Endometrial microvascular endothelial cells (primary cell): Measurements from ENCODE around the gene INF2. TPM values are rescaled to one million over a fixed set of nuclear protein-coding genes. Genes with fewer than 3 reads are reported as not detected.
"Not testable (repeated sequence)": the region's sequence is repeated elsewhere in the genome, so short reads cannot be mapped to it uniquely, and the experiment has no call there.

Source experiments
- in situ Hi-C: cut with HindIII; loops from 2 replicates; pipeline ENCODE4 v1.10.0; 2017; ENCODE audit warnings: low sequenced_read_pairs, low pct_unique_long_range_greater_than_20kb; ENCODE audit errors: inconsistent ontology term
- total RNA-seq: library from RNA; depleted of rRNA; stranded (reverse); fragments of >200 nt; gene quantifications from one replicate; pipeline ENCODE4 v1.2.3, GENCODE V29; 2015; ENCODE audit errors: inconsistent ontology term

The INF2 gene
- total RNA-seq, 1 donor from 2014 or later, result 79.4 TPM

DNA sequence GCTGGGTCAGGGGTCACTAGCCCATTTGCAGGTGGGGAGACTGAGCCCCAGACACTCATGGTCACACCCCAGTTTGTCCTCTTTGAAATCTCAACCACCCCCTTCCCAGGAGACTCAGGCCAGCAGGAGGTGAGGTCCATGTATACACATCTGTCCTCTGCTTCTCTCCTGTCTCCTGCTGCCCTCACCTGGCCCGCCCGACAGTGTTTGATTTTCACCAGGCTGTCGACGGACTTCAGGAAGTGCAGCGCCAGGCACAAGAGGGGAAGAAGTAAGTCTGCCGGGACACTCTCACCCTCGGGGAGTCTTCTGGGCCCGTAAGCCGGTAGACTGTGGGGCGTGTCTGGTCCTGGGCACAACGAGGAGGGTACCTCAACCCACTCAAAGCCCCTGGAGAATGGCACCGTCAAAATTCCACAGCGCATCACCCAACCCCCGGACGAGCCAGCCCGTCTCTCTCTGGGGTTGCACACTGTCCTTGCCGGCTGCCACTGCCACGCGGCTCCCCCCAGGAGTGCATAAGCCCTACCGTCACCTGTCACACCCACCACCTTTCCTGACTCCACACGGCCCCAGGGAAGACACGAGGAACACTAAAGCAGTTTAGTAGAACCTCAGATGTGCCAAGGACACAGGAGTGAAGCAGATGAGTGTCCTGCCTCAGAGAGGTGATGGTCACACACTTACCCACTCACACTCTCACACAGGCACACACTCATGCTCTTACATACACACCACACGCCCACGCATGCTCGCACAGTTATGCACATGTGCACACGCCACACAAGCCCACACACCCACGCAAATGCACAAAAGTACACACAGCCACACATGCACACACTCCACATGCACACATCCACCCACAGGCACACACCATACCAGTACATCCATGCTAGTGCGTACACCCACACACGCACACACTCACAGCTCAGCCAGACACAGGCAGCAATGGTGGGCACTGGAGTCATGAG lies 50.4 kb downstream of the INF2 start:
- in situ Hi-C loops, result no loop called here

DNA sequence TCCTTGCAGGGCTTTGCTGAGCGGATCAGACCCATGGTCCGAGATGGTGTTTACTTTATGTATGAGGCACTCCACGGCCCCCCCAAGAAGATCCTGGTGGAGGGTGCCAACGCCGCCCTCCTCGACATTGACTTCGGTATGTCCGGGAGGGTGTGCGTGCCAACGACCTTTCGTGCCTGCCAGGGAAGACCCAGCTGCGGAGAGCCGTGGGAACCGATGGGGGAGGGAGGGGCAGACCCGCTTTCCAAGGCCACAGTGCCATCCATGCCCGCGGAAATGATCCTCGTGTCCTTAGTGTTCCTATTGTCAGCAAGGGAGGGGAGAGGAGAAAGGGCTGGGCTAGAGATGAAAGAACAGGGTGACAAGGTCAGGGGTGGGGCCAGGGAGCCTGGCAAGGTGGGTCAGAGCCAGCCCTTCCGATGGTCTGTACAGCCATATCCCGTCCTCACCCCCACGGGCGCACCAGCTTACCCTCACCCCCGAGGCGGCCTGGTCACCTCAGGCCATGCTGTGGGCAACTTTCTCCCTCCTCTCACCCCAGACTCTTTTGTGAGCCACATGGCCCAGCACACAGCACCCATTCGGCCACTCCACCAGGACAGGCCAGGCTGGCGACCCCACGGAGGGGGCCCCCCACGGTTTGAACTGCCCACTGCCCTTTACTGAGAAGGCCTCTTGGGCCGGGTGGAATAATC lies 51.8 kb downstream of the INF2 start:
- in situ Hi-C loops, result no loop called here

DNA sequence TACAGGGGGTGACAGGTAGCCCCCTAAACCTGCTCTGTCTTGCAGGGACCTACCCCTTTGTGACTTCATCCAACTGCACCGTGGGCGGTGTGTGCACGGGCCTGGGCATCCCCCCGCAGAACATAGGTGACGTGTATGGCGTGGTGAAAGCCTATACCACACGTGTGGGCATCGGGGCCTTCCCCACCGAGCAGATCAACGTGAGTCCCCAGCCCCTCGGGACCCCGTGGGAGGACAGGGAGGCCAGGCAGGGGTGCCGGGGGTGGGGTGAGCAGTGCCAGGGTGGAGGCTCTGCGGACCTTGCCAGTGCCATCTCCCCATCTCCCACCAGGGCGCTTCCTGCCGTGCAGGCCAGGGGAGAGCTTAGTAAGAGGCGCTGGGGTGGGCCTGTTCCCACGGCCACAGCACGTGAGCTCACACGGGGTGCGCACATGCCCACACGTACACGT lies 52.4 kb downstream of the INF2 start:
- in situ Hi-C loops, result no loop called here

DNA sequence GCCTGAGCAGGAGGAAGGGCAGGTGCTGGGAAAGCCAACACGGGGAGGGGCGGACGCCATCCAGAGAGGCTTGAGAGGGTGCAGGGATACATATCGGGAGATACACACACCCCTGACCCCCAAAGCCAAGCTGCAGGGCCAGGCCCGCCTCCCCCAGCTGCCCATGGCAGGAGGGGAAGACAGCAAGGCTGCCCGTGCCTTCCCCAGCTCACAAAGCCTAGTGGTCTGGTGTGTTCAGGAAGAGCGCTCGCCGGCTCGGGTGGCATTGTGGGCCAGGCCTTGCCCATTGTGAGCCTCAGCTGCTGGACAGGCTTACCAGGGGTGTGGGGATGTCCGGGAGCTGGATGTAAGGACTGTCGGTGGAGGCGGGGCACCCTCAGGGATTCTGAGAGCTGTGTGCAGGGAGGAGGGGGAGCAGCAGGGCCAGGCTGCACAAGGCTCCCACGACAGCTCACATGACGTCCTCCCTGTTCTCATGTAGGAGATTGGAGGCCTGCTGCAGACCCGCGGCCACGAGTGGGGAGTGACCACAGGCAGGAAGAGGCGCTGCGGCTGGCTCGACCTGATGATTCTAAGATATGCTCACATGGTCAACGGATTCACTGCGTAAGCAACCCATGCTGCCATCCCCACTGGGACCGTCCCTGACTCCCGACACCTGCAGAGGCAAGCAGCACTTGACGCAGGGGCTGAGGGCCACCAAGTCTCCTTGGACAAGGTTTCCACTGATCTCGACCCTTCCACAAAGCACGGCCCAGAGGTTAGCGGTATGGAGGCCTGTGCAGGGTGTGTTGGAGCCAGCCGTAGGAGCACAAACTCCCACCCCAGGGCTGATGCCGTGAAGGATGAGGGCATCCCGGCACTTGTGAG lies 53.4 kb downstream of the INF2 start:
- in situ Hi-C loops, result no loop called here

DNA sequence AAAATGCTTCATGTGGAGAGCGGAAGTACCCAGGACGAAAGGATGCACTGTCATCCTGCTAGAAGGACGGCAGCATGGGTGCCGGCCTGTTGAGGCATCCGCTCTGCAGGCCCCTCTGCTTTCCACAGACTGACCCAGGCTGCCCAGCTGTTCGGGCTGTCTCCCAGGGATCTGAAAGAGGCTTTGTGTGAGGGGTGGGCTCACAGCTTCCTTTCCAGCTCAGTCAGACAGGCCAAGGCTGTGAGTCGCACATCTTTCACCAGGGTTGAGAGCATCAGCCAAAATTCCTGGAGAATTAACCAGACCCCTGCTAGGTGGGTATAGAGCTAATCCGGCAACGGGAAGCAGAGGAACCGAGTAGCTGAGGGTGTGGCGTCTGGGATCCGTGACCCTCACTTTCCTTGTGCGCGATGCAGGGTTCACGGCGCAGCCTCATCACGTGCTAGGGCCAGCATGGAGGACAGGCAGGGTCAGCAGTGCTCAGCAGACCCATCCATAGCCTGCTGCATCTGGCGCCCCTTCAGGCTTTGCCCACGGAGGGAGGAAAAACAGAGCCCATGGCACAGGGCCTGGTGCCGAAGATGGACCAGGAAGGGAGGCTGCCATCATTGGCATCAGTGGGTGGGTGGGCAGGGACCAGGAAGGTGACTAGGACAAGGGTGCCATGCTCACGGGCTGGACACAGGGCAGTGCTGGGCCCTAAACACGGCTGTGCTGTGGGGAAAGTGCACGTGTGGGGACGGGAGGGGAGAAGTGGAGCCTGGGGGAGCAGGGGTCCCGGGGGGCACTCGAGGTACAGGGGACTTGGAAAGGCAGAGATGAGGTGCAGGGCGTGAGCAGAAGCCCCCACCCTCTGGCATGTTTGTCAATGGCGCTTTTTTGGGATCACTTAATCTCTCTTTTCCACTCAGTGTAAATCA lies 54.3 kb downstream of the INF2 start:
- in situ Hi-C loops, result no loop called here

DNA sequence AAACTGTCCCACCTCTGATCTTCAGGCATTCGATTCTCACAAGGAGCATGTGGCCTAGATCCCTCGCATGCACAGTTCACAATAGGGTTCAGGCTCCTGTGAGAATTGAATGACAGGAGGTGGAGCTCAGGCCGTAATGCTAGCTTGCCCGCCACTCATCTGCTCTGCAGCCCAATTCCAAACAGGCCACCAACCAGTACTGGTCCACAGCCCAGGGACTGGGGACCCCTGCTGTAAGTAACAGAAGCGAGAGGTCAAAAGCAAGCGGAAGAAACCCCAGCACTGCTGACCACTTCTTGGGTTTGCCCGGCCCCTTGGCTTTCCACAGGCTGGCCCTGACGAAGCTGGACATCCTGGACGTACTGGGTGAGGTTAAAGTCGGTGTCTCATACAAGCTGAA lies 55.1 kb downstream of the INF2 start:
- in situ Hi-C loops, result no loop called here

DNA sequence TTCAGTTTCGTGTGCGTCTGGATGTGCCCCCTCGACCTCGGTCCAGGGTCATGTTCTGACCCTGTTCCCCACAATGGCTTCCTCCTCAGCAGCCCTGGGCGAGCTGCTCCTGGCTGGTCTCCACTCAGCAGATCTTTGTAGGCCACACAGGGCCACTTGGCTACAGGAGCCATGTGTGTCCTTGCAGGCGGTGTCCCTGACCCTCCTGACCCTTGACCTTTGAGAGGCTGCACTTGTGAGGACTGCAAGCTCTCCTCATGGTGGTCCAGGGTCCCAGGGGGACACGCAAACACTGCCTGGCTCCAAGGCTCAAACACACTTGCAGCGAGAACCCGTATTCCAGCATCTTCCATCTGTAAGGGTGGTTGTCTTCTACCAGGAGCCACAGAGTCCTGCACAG lies 56.0 kb downstream of the INF2 start:
- in situ Hi-C loops, result no loop called here

DNA sequence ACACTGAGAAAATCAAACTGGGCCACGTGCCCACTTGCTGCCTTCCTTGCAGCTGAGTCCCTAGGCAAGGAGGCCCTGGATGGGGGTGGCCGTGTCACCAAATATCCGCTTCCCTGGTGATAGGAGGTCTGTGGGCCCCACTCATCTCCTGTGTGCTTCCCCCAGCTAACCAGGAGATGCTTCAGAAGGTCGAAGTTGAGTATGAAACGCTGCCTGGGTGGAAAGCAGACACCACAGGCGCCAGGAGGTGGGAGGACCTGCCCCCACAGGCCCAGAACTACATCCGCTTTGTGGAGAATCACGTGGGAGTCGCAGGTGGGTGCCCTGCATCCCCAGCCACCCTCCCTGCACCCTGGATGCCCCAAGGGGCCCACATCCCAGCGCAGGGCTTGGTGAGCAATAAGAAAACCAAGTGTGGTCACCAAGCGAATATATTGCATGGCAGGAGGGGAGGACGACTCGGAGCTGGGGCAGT lies 56.7 kb downstream of the INF2 start:
- in situ Hi-C loops, result no loop called here

DNA sequence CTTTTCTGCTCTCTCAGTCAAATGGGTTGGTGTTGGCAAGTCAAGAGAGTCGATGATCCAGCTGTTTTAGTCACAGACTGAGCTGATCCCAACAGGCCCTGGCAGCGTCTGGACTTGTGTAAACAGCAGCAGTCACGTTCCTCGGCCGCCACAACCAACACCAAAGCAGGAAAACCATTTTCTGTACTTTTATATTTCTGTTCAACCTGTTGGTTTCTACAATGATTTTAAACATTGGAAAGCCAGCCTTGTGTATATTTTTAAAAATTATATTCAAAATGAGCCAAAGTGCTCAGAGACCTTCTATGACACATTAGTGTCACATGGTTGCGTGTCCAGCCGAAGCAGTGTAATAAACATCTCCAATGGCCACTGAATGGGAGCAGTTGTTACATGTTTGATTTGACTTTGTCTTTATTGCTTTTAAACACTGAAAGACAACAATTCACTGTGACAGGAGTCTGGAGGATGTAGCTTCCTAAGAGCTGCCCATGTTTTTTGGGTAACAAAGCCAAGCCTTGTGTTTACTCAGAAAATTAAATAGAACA lies 57.6 kb downstream of the INF2 start:
- in situ Hi-C loops, result no loop called here

DNA sequence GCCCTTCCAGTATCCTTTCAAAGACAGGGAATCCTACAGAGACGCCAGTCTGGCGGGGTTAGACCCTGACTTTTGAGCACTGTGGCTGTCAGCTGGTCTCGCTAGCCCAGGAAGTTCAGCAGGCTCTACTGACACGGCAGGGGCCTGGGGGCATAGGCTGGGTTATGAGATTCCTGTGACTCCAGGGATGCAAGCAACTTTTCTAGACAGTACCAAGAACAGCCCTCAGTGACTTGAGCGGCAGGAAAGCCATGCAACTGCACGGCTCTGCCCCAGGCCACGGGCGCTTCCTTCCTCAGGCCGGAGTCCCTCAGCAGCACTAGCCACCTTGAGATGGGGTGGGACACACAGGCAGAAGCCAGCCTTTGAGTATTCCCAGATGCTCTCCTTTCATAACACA lies 58.5 kb downstream of the INF2 start:
- in situ Hi-C loops, result no loop called here

DNA sequence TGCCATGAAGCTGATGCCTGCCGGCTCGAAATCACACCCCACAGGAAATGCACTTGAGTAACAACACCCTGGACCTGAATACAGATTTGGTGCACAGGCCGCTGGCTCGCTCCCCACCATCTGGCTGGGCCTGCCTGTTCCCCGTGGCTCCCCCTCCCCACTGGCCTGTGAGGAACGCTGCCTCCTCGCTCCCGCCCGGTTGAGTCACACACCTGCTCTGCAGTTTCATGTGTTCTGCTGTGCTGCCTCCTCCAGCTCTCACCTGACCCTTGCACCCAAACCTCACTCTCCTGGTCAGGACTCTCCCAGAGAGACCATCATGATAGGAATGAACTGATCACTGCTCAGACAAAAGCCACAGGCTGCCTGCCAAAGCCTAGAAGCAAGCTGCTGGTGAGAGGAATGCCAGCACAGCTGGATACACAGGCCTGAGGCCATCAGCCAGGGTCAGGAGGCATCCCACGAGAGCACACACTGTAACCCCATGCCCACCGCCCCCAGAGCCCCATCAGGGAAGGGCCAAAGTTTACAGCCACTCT lies 59.8 kb downstream of the INF2 start:
- in situ Hi-C loops, result no loop called here

DNA sequence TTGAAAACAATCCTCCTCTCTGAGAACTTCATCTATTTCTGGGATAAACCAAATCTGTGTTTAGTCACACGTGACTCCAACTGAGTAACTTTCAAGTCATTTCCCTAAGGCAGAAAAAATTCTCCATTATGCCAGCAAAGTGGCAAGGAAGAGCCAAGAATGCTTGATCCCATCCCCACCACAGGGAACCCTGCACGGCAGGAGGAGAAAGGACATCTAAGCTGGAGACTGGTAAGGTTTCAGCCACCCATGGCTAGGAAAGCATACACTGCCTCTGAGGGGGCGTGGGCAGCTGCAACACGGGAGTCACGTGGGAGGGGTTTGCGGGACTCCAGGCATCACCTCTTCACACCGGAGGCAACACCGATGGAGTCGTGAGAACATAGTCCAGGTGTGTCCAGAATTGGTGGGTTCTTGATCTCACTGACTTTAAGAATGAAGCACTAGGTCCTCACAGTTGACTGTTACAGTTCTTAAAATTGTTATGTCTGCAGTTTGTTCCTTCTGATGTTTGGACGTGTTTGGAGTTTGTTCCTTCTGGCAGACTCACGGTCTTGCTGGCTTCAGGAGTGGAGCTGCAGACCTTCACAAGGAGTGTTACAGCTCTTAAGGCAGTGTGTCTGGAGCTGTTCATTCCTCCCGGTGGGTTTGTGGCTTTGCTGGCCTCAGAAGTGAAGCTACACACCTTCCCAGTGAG lies 60.8 kb downstream of the INF2 start:
- in situ Hi-C loops, result no loop called here

DNA sequence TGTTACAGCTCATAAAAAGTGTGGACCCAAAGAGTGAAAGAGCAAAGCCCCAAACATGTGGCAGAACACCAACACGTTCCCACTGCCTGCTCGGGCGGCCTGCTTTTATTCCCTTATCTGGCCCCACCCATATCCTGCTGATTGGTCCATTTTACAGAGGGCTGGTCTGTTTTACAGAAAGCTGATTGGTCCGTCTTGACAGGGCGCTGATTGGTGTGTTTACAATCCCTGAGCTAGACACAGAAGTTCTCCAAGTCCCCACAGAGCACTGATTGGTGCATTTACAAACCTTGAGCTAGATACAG lies 61.3 kb downstream of the INF2 start:
- in situ Hi-C loops, result not testable (repeated sequence)

DNA sequence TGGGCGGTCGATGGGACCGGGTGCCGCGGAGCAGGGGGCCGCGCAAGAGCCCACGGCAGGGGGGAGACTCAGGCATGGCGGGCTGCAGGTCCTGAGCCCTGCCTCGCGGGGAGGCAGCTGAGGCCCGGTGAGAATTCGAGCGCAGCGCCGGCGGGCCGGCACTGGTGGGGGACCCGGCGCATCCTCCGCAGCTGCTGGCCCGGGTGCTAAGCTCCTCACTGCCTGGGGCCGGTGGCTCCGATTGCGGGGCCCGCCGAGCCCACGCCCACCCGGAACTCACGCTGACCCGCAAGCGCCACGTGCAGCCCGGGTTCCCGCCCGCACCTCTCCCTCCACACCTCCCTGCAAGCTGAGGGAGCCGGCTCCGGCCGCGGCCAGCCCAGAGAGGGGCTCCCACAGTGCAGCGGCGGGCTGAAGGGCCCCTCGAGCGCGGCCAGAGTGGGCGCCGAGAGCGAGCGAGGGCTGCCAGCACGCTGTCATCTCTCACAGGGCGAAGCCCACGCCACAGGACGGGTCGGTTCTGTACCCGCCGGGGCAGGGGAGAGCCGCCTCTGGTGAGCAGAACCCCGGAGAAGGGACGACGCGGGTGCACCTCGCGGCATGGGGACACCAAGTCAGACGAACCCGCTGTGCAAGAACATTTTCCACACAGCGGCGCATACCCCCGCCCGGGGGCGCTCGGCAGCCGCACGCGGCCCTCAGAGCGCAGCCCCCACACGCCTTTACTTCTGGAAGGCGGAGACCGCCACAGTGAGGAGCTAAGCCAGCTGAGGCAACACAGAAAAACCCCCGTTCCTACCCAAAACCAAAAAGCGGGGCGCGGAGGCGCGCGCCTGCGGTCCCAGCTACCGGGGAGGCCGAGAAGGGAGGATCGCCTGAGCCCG lies 62.4 kb downstream of the INF2 start:
- in situ Hi-C loops, result no loop called here

DNA sequence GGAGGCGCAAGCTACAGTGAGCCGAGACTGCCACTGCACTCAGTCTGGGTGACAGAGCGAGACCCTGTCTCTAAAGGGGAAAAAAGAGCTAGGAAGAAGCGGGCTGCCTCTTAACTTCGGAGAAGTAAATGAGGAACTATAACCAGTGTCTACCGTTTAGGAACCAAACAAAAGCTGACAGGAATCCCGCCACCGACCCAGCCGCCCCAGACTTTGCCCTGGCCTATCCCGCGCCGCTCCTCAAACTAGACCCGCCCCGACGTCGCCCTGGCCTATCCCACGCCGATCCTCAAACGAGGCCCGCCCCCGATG lies 63.0 kb downstream of the INF2 start:
- in situ Hi-C loops, result no loop called here

DNA sequence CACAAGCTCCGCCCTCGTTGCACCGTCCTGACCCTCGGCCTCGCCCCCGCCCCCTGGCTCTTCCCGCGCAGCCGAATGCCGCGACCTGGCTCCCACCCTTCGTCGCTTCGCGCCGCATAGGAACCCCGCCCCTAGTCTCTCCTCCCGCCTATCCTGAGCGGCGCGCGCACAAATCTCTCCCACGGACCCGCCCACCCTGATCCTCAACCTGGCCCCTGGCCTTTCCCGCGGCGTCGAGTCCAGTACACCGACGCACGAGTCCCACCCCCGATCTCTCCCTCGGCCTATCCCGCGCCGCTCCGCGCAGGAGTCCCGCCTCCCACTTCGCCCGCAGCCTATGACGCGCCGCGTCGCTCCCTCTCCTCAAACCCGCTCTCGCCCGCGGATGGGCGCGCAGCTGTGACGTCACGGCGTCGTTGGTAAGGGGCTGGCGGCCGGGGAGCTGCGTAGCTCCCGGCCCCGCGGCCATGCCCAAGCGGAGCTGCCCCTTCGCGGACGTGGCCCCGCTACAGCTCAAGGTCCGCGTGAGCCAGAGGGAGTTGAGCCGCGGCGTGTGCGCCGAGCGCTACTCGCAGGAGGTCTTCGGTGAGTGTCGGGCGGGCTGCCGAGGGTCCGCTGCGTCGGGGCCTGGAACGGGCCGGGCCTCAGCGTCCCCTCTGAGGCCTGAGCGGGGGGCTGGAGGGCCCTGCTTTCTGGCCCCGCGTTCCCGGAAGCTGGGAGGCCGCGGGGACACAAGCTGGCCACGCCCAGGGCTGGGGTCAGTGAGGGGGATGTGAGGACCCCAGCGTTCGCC lies 63.5 kb downstream of the INF2 start, which contains the start of gene SIVA1:
SIVA1 (plus strand) TSS at position 413 of the 793 bp plus-strand sequence; CDS start at position 468, 55 bp downstream.
- in situ Hi-C loops, result no loop called here
